Measurements from ENCODE around the gene PATL1. TPM values are rescaled to one million over a fixed set of nuclear protein-coding genes. Genes with fewer than 3 reads are reported as not detected.

The PATL1 gene
- total and polyA plus RNA-seq, 2 donors (not counting 1 experiment from before 2014, with no cell fraction given): 40.8 to 45.0 TPM

DNA sequence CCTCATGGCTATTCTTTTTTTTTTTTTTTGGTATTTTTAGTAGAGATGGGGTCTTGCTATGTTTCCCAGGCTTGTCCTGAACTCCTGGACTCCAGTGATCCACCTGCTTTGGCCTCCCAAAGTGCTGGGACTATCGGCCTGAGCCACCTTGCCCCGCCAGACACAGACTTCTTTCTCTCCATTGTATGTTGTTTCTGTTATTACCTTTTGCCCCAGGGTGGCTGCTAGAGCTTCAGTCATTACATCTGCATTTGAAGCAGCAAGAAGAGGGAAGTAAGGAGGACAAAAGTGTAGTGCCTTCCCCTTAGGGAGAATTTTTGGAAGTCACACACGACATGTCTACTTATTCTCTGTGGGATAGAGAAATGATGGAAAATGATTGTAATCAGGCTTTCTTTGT, 43.1 kb downstream of the PATL1 start:
- Histone ChIP-seq H3K4me2 (replicated peaks; ENCODE audit: low read depth, low read length, poor library complexity, severe bottlenecking) (no peak overlapping the region), H3K27me3 (replicated peaks in 1 of 4; ENCODE audit: control extremely low read depth in 1 of 4, control insufficient read depth in 3 of 4, insufficient read depth in 4 of 4, low read length in 3 of 4) (no peaks in the 10 kb centered on the region), H3K36me3 (replicated peaks in 1 of 2; ENCODE audit: control extremely low read depth in 1 of 2, control insufficient read depth in 1 of 2, extremely low read depth in 1 of 2, insufficient read depth in 2 of 2, low read length in 1 of 2) (peaks cover 0 to 1% of the 10 kb centered on the region in 2 experiments), H3K9ac (ENCODE audit: low read length) (no peak overlapping the region), H4K20me1 (ENCODE audit: control insufficient read depth, insufficient read depth, low read length, poor library complexity, severe bottlenecking) (no peaks in the 10 kb centered on the region), H2AFZ (ENCODE audit: insufficient read depth, low read depth, low read length, poor library complexity, severe bottlenecking) (no peak overlapping the region), H3K9me3 (ENCODE audit: control extremely low read depth in 1 of 3, control insufficient read depth in 2 of 3, insufficient read depth in 1 of 3, low read length in 2 of 3) (no peaks in the 10 kb centered on the region), H3K27ac (ENCODE audit: low read length in 2 of 2) (no peak overlapping the region), H3K4me1 (ENCODE audit: control insufficient read depth in 2 of 2, insufficient read depth in 2 of 2, low read length in 2 of 2) (no peaks in the 10 kb centered on the region), H3K79me2 (ENCODE audit: control insufficient read depth, insufficient read depth, low read length) (no peaks in the 10 kb centered on the region), H3K4me3 (ENCODE audit: control extremely low read depth in 1 of 5, extremely low read depth in 1 of 5, insufficient read depth in 1 of 5, low read depth in 2 of 5, low read length in 4 of 5) (no peak overlapping the region)
- CTCF ChIA-PET: no interaction called here
- Mint-ChIP-seq H3K27me3 (no peaks in the 10 kb centered on the region), H3K27ac (no peak overlapping the region), H3K9me3 (ENCODE audit: insufficient read depth) (no peaks in the 10 kb centered on the region), H3K4me1 (no peaks in the 10 kb centered on the region), H3K4me3 (no peak overlapping the region)
- ATAC-seq (ENCODE audit: low read depth) (no peak), DNase-seq (no peak)
- no CpG with 5 or more reads among the region's 3 CpGs for WGBS (ENCODE audit: insufficient coverage)
- intact Hi-C loops (cut with micrococcal nuclease): no loop called here
- TF ChIP-seq, protein P1, sequence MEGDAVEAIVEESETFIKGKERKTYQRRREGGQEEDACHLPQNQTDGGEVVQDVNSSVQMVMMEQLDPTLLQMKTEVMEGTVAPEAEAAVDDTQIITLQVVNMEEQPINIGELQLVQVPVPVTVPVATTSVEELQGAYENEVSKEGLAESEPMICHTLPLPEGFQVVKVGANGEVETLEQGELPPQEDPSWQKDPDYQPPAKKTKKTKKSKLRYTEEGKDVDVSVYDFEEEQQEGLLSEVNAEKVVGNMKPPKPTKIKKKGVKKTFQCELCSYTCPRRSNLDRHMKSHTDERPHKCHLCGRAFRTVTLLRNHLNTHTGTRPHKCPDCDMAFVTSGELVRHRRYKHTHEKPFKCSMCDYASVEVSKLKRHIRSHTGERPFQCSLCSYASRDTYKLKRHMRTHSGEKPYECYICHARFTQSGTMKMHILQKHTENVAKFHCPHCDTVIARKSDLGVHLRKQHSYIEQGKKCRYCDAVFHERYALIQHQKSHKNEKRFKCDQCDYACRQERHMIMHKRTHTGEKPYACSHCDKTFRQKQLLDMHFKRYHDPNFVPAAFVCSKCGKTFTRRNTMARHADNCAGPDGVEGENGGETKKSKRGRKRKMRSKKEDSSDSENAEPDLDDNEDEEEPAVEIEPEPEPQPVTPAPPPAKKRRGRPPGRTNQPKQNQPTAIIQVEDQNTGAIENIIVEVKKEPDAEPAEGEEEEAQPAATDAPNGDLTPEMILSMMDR (IDR thresholded peaks at IDR 0.05): no peak
- no peak for TF ChIP-seq EZH2 (IDR thresholded peaks at IDR 0.05; ENCODE audit: borderline replicate concordance, insufficient read depth, low read depth, low read length, poor library complexity, severe bottlenecking)
- POLR2A ChIA-PET: interaction anchor here (0.6 kb wide), 1 partner anchor 1958 kb away, joined by 12 read pairs; no protein-coding TSS in a partner anchor

DNA sequence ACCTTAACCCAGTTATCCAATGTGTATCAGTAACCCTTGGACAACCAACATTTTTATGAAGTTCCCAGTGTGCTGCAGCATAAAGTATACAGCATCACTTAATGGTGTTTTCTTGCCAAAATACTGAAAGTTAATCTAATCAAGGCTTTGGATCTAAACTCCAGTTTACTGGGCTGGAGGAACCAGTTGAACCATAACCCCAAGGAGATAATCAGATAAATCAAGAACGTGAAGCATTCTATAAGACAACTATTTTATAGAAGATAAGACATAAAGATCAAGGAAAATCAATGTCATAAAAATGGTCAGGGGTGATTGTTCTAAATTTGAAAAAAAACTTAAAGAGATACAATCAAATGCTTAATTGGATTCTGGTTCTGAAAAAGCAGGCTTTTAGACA, 51.0 kb downstream of the PATL1 start:
- H3K9ac ChIP-seq (ENCODE audit: low read length): no peak overlapping the region
- peaks cover 23% of the 10 kb centered on the region for H3K79me2 ChIP-seq (ENCODE audit: control insufficient read depth, insufficient read depth, low read length)
- H3K9me3 Mint-ChIP-seq (ENCODE audit: insufficient read depth): no peaks in the 10 kb centered on the region
- ATAC-seq (ENCODE audit: low read depth) (no peak), DNase-seq (no peak)
- no peak overlapping the region for H3K27ac ChIP-seq (ENCODE audit: low read length in 2 of 2)
- POLR2A ChIA-PET: interaction anchor here (0.9 kb wide), 1 partner anchor 51 kb away, joined by 3 read pairs; the partner anchor contains the start of gene PATL1
- WGBS (ENCODE audit: insufficient coverage): no CpG with 5 or more reads among the region's 1 CpG
- H3K9me3 ChIP-seq (ENCODE audit: control extremely low read depth in 1 of 3, control insufficient read depth in 2 of 3, insufficient read depth in 1 of 3, low read length in 2 of 3): no peaks in the 10 kb centered on the region
- intact Hi-C loops (cut with micrococcal nuclease): loop anchor here (2.0 kb wide), 1 partner anchor 57 kb away; no protein-coding TSS in a partner anchor
- TF ChIP-seq, protein P1 (IDR thresholded peaks at IDR 0.05): no peak
- TF ChIP-seq EZH2 (IDR thresholded peaks at IDR 0.05; ENCODE audit: borderline replicate concordance, insufficient read depth, low read depth, low read length, poor library complexity, severe bottlenecking): no peak
- H3K27me3 ChIP-seq (replicated peaks in 1 of 4; ENCODE audit: control extremely low read depth in 1 of 4, control insufficient read depth in 3 of 4, insufficient read depth in 4 of 4, low read length in 3 of 4): no peaks in the 10 kb centered on the region
- H3K4me2 ChIP-seq (replicated peaks; ENCODE audit: low read depth, low read length, poor library complexity, severe bottlenecking): no peak overlapping the region
- peaks cover 22% of the 10 kb centered on the region for H4K20me1 ChIP-seq (ENCODE audit: control insufficient read depth, insufficient read depth, low read length, poor library complexity, severe bottlenecking)
- peaks cover 27% of the 10 kb centered on the region for H3K4me1 Mint-ChIP-seq
- H3K27ac Mint-ChIP-seq: no peak overlapping the region
- H3K4me1 ChIP-seq (ENCODE audit: control insufficient read depth in 2 of 2, insufficient read depth in 2 of 2, low read length in 2 of 2): peaks cover 20% of the 10 kb centered on the region in 2 donors
- H3K36me3 ChIP-seq (replicated peaks in 1 of 2; ENCODE audit: control extremely low read depth in 1 of 2, control insufficient read depth in 1 of 2, extremely low read depth in 1 of 2, insufficient read depth in 2 of 2, low read length in 1 of 2): peaks cover 0 to 2% of the 10 kb centered on the region in 2 experiments
- H3K4me3 Mint-ChIP-seq: no peak overlapping the region
- CTCF ChIA-PET: interaction anchor here (1.1 kb wide), 2 partner anchors 9 to 47 kb away, joined by 3 to 4 read pairs; no protein-coding TSS in a partner anchor
- H3K27me3 Mint-ChIP-seq: no peaks in the 10 kb centered on the region
- H2AFZ ChIP-seq (ENCODE audit: insufficient read depth, low read depth, low read length, poor library complexity, severe bottlenecking): no peak overlapping the region
- H3K4me3 ChIP-seq (ENCODE audit: control extremely low read depth in 1 of 5, extremely low read depth in 1 of 5, insufficient read depth in 1 of 5, low read depth in 2 of 5, low read length in 4 of 5): no peak overlapping the region
